GM19452 (cell line): ENCODE data around the gene DDX39A.
"Not testable (repeated sequence)": the region's sequence is repeated elsewhere in the genome, so short reads cannot be mapped to it uniquely, and the experiment has no call there.

Source experiments
- ATAC-seq: cut with Tn5 transposase; IDR thresholded peaks from one replicate; pipeline ENCODE4 v1.9.1; 2021; ENCODE audit not compliant: unreplicated experiment

The DDX39A gene

DNA sequence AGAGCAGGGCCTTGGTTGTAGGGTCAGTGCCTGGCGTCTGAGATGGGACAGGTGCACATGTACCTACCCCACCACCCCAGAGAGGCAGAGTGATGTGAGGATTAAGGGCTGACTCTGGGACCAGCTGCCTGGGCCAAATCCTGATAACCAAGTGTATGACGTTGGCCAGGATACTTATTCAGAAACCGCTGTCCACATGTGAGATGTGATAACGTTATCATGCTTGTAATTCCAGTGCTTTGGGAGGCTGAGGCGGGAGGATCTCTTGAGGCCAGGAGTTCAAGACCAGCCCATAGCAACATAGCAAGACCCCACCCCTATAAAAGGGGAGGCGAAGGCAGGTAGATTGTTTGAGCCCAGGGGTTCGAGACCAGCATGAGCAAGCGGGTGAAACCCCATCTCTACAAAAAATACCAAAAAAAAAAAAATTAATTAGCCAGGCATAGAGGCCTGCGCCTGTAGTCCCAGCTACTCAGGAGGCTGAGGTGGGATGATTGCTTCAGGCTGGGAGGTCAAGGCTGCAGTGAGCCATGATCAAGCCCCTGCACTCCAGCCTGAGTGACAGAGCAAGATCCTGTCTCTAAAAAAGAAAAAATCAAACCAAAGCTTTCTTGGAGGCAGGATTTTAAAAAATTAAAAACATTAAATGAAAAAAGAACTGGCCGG is 27.9 kb downstream of the DDX39A start:
- no peak for ATAC-seq

DNA sequence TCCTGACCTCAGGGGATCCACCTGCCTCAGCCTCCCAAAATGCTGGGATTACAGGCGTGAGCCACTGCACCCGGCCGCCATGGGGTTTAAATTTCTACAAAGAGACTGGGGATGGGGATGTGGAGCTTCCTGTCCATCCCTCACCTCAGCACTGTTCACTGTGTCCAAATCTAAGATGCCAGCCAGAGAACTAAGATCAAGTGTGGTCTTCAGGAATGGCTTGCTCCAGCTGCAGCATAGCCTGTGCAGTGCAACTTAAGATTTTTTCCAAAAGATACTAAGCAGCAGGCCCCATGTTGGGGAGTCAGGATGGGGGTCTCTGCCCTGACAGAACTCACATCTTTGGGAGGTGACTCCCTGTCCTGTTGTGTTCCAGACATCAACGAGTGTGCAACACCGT is 28.6 kb downstream of the DDX39A start:
- ATAC-seq, result no peak

GRCh38 chr19:14385492-14385891 is 33.6 kb downstream of the DDX39A start:
- ATAC-seq, result no peak

- ATAC-seq, result no peak
Measured at GRCh38 chr19:14383661-14384555, 35.2 kb downstream of the DDX39A start.

GRCh38 chr19:14381689-14382474 is 37.3 kb downstream of the DDX39A start:
- ATAC-seq, result no peak

DNA sequence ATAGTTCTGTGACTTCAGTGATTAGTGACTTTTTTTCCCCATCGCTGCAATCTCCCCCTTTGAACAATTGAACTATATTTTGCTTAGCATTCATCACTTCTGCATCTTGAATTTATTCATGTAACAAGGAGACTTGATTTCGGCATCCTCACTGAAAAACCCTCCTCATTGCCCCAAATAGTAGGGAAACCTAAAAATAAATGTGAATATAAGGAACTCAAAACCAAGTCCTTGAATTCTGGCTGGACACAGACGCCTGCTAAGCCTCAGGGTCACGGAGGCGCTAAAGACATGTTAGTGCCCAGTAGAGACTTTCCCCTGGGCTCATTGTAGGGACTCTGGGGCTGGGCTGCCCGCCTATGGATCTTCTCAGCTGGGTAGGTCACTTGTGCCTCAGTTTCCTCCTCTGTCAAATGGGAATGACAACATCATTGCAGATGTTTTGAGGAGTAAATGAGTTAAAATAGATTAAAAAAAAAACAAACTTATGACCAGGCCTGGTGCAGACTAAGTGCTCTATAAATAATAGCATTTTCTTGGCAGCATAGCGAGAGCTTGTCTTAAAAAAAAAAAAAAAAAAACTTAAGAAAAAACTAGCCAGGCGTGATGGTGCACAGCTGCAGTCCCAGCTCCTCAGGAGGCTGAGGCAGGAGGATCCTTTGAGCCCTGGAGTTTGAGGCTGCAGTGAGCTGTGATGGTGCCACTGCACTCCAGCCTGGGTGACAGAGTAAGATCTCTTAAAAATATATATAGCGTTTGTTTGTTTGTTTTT is 39.7 kb downstream of the DDX39A start:
- ATAC-seq, result no peak

DNA sequence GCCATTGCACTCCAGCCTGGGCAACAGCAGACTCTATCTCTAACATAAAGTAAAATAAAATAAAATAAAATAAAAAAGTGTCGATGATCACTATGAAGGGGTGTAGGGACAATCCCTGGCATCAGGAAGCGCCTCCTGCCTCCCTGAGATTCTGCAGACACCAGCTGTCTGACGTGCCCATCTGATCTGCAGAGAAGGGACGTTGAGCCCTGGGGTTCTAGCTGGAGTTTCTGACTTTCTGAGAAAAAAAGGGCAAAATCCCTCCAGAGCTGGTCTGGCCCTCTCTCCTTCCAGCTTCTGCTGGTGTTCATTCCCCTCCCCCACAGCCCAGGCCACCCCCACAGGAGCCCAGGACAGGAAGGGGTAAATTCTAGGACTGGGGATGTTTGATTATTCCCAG is 40.3 kb downstream of the DDX39A start:
- ATAC-seq, result no peak

DNA sequence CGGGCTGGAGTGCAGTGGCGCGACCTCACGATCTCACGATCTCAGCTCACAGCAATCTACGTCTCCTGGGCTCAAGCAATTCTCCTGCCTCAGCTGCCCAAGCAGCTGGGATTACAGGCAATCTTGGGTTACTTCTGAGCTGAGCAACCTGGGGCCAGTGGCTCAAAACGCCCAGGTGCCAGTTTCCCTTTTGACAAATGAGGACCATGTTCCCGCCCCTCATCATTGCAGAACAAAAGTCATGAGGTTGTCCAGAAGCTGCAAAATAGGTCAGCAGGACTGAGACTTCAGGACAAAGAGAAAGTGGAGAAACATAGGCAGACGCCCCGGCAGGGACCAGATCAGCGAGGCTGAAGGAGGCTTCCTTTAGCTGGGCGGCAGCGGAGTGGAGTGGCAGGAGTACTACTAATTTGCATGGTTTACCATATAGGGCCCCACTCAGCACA is 41.2 kb downstream of the DDX39A start:
- no peak for ATAC-seq

DNA sequence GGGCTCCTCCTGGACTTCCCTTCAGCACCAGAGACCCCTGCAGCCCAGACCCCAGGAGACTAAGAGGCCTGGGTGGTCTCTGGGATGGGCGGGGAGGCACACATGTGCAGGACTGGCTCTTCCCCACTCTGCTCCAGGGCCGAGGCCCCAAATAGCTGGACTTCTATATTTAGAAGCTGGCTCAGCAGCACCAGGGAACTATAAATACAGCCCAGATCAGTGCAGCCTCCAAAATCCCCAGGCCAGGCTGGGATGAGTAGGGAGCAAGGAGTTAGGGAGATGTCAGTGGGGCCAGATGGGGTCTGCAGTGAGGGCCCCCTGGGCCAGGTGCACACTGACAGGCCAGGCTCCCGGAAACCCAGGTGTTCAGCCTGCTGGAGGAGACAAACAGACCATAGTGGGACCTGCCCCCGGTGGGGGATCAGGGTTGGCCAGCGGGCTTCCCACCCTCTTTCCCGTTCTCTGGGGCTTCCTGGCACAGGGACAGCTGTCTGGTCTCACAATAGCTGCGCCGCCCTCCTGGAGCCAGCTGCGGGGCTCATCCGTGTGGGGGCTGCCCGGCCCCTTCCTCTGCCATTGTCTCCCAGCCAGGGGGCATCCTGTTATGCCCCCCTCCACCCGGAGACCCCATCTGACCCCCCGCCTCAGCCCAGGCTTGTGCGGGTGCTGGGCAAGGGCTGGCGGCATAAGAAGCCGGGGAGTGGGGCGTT is 43.4 kb downstream of the DDX39A start:
- no peak for ATAC-seq

DNA sequence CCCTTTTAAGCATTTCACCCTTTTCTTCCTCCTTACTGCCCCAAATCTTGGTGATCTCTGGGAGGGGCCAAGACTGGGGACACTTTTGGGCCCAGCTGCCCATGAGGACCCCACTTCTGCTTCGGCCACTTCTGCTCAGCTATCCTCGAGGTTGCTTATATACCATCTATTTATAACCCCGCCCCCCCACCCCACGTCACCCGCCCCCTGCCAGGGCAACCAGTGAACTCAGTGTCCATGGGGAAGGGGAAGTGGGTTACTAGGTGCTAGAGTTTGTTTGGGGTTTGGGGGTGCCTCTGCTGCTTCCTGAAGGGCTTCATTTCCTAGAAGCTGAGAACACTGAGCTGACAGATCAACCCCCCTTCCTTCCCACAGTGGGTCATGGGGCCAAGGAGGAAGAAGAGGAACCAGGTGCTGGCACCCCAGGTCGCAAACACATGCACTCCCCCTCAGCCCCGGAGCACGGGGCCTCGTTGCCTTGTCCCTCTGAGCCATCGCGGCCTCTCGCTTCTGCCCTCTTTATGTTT is 44.0 kb downstream of the DDX39A start:
- no peak for ATAC-seq

DNA sequence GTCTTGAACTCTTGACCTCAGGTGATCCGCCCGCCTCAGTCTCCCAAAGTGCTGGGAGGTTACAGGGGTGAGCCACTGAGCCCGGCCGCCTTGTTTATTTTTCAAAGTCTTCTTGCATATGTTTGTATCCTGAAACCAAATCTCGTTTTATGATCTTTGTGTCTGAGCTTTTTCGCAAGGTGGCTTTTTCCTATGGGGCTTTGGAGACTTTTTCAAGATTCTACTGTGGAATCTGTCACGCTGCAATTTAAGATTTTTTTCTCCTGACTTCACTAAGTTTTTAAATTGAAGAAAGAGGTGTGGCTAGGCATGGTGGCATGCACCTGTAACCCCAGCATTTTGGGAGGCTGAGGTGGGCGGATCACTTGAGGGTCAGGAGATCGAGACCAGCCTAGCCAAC is 44.8 kb downstream of the DDX39A start:
- not testable (repeated sequence) for ATAC-seq

GRCh38 chr19:14372384-14373077 is 46.6 kb downstream of the DDX39A start:
- not testable (repeated sequence) for ATAC-seq

DNA sequence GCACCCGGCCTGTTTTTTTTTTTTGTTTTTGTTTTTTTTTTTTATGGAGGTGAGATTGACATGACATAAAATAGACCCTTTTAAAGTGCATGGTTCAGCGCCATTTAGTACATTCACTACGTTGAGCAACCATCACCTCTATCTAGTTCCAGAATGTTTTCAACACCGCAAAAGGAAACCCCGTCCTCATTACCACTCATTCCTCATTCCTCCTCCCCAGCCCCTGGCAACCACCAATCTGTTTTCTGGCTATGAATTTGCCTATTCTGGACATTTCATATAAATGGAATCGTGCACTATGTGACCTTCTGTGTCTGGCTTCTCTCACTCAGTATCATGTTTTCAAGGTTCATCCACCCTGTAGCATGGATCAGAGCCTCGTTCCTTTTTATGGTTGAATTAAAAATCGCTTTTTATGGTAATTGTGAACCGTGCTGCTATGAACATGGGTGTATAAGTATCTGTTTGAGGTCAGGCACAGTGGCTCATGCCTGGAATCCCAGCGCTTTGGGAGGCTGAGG is 47.8 kb downstream of the DDX39A start:
- ATAC-seq, result no peak

DNA sequence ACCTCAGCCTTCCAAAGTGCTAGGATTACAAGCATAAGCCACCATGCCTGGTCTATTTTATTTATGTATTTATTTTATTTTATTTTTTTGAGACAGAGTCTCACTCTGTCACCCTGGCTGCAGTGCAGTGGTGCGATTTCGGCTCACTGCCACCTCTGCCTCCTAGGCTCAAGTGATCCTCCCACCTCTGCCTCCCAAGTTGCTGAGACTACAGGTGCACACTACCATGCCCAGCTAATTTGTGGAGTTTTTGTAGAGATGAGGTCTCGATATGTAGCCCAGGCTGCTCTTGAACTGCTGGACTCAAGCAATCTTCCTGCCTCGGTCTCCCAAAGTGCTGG is 48.2 kb downstream of the DDX39A start:
- no peak for ATAC-seq

DNA sequence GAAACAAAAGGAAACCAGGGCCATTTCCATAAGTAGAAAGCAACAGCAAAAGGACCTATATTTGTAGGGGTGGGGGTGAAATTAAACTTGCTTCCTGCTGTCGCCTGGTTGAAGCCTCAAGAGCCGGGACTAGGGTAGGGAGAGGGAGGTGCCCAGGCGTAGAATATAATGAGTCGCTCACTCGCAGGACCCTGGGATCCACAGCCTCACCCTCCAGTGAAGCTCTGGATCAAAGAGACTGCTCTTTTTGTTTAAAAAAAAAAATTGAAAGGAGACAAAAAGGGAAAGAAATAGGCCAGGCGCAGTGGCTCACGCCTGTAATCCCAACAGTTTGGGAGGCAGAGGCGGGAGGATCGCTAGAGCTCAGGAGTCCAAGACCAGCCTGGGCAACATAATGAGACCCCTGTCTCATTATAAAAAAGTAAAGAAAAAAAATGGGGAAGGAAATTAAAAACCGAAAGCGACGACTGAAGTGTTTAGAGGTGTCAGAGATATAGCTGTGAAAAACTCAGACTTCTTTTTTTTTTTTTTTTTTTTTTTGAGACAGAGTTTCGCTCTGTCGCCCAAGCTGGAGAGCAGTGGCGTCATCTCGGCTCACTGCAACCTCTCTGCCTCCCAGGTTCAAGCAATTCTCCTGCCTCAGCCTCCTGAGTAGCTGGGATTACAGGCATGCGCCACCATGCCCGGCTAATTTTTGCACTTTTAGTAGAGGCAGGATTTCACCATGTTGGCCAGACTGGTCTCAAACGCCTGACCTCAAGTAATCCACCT is 48.8 kb downstream of the DDX39A start:
- ATAC-seq, result no peak

DNA sequence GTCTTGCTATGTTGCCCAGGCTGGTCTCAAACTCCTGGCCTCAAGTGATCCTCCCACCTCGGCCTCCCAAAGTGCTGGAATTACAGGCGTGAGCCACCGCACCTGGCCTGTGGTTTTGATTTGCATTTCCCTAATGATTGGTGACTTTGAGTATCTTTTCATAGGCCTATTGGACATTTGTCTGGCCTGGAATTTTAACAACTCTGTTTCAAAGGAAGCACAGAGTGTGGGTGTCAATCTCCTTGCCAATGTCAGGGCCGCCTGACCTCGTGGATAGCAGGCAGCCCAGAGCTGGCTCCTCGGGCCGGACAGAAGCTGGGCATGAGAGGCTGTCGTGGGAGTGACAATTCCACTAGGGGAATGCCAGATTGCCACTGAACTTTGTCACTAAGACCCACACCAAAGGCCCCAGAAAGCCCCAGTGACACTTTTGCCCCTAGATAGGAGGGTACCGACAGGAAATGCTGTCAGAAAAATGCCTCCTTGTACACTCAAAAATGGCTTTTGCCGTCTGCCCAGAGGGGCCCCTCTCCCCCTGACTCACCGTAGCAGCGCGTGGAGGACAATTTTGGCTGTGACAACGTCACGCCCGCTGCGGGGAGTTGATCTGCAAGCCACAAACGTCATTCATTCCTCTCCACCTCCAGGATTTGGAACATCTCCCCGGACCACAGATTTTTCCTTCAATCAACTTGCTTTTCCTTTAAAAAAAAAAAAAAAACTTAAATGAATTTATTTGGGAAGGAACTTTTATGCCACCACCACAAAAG is 49.6 kb downstream of the DDX39A start:
- no peak for ATAC-seq

DNA sequence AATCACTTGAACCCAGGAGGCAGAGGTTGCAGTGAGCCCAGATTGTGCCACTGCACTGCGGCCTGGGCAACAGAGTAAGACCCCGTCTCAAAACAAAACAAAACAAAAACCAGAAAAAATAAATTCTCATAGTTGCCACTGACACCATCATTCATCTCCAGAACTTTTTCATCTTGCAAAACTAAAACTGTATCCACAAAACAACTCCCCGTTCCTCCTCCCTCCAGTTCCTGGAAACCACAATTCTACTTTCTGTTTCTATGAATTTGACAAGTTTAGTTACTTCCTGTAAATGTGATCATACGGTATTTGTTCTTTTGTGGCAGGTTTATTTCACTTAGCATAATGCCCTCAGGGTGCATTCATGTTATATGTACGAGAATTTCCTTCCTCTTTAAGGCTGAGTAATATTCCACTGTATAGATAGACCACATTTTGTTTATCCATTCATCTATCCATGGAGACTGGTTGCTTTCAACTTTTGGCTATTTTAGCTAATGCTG is 51.1 kb downstream of the DDX39A start:
- ATAC-seq, result no peak

GRCh38 chr19:14367016-14367415 is 52.1 kb downstream of the DDX39A start:
- no peak for ATAC-seq
